ENCODE results near the gene ZMIZ2.
"Not testable (repeated sequence)": the region's sequence is repeated elsewhere in the genome, so short reads cannot be mapped to it uniquely, and the experiment has no call there.

Gene ZMIZ2, protein sequence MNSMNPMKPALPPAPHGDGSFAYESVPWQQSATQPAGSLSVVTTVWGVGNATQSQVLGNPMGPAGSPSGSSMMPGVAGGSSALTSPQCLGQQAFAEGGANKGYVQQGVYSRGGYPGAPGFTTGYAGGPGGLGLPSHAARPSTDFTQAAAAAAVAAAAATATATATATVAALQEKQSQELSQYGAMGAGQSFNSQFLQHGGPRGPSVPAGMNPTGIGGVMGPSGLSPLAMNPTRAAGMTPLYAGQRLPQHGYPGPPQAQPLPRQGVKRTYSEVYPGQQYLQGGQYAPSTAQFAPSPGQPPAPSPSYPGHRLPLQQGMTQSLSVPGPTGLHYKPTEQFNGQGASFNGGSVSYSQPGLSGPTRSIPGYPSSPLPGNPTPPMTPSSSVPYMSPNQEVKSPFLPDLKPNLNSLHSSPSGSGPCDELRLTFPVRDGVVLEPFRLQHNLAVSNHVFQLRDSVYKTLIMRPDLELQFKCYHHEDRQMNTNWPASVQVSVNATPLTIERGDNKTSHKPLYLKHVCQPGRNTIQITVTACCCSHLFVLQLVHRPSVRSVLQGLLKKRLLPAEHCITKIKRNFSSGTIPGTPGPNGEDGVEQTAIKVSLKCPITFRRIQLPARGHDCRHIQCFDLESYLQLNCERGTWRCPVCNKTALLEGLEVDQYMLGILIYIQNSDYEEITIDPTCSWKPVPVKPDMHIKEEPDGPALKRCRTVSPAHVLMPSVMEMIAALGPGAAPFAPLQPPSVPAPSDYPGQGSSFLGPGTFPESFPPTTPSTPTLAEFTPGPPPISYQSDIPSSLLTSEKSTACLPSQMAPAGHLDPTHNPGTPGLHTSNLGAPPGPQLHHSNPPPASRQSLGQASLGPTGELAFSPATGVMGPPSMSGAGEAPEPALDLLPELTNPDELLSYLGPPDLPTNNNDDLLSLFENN

GRCh38 chr7:44748045-44748947, at the start of gene ZMIZ2:
ZMIZ2 (plus strand) TSS chr7:44748847; CDS start chr7:44756250, 7,403 bp downstream.
- DNase-seq (ENCODE audit: low read depth): peak; percentile 86

DNA sequence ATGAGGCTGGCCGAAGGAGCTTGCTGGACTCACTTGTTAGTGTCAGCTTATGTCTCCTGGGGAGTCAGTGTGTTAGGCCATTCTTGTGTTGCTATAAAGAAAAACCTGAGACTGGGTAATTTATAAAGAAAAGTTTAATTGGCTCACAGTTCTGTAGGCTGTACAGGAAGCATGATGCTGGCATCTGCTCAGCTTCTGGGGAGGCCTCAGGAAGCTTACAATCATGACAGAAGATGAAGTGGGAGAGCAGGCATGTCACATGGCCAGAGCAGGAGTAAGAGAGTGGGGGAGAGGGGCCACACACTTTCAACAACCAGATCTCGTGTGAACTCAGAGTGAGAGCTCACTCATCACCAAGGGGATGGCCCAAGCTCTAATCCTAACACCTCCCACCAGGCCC, 49.0 kb upstream of the ZMIZ2 start:
- not testable (repeated sequence) for DNase-seq (ENCODE audit: low read depth)

- DNase-seq (ENCODE audit: low read depth): no peak
Observed at GRCh38 chr7:44700322-44700721, 48.3 kb upstream of the ZMIZ2 start.

- DNase-seq (ENCODE audit: low read depth): not testable (repeated sequence)
Observed at GRCh38 chr7:44703391-44703790, 45.3 kb upstream of the ZMIZ2 start.

DNA sequence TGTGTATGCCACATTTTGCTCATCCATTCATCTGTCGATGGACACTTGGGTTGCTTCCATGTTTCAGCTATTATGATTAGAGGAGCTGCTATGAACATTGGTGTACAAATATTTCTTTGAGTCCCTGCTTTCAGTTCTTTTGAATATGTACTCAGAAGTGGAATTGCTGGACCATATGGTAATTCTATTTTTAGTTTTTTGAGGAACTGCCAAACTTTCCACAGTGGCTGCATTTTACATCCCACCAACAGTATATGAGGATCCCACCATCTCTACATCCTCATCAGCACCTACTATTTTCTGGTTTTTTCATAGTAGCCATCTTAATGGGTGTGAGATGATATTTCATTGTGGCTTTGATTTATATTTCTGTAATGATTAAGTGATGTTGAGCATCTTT, 44.7 kb upstream of the ZMIZ2 start:
- DNase-seq (ENCODE audit: low read depth): no peak

GRCh38 chr7:44705434-44705833, 43.2 kb upstream of the ZMIZ2 start:
- DNase-seq (ENCODE audit: low read depth): no peak

GRCh38 chr7:44706788-44707557, 41.7 kb upstream of the ZMIZ2 start:
- no peak for DNase-seq (ENCODE audit: low read depth)

- DNase-seq (ENCODE audit: low read depth): no peak
Observed at GRCh38 chr7:44707558-44708230, 41.0 kb upstream of the ZMIZ2 start.

- DNase-seq (ENCODE audit: low read depth): no peak
Observed at GRCh38 chr7:44709011-44709915, 39.4 kb upstream of the ZMIZ2 start.

DNA sequence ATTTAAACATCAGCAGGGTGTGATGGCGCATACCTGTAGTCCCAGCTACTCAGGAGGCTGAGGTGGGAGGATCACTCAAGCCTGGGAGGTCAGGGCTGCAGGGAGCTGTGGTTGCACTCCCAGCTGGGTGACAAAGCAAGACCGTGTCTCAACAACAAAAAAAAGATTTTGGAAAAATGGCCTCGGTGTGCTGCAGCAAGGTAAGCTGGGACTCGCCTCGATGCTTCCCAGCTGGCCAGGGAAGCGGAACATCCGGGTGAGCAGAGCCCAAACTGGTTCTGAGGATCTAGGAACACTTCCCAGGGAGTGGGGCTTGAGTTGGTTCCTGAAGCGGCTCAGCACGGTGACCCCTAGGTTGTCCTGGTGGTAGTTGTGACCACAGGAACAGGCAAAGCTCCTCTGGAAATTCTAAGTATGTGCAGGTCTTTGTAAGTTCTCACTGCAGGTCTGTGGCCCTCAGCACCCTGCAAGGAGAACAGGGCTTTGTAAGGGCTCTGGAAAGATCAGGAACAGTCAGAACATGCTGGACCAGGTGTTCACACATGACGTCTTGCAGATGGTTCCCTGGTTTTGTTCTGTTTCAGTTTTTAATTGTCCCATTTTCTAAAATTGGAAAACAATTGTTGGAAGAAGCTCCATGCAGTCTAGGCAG, 38.6 kb upstream of the ZMIZ2 start:
- no peak for DNase-seq (ENCODE audit: low read depth)

GRCh38 chr7:44711528-44711927, 37.1 kb upstream of the ZMIZ2 start:
- DNase-seq (ENCODE audit: low read depth): no peak

GRCh38 chr7:44712012-44712411, 36.6 kb upstream of the ZMIZ2 start:
- no peak for DNase-seq (ENCODE audit: low read depth)

- no peak for DNase-seq (ENCODE audit: low read depth)
Observed at GRCh38 chr7:44713141-44713540, 35.5 kb upstream of the ZMIZ2 start.

DNA sequence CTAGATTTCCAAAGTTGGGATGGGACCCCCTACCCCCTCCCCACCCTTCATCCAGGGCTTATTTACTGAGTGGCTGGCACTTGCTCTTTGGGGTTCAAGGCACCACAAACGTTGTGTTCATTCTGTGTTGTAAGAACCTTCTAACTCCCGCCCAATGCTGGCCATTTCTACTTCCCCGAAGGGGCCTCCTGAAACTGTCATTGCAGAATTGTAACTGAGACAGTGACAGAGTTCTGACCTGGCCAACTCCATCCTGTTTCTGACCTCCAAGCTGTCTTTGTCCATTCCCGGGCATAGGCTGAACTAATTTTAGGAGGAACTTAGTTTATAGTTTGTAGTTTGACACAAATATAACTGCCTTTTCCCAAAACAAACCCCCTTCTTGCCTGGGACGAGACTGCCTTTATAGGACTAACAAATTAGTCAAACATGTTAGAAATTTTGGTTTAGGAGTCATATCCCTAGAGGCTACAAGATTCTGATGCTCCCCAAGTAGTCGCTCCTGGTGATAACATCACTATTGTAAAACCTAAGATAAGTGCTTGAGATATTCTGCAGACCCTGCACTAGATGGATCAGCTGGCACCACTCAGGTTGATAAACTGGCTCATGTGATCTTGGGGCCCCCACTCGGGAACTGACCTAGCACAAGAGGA, 34.8 kb upstream of the ZMIZ2 start:
- DNase-seq (ENCODE audit: low read depth): no peak

DNA sequence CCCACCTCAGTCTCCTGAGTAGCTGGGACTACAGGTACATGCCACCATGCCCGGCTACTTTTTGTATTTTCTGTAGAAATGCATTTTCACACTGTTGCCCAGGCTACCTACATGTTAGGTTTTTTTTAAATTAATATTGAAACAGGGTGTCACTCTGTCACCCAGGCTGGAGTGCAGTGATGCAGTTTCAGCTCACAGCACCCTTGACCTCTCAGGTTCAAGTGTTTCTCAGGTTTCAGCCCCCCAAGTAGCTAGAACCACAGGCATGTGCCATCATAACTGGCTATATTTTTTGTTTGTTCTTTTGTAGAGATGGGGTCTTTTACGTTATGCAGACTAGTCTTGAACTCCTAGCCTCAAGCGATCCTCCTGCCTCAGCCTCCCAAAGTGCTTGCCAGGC, 32.4 kb upstream of the ZMIZ2 start:
- no peak for DNase-seq (ENCODE audit: low read depth)

DNA sequence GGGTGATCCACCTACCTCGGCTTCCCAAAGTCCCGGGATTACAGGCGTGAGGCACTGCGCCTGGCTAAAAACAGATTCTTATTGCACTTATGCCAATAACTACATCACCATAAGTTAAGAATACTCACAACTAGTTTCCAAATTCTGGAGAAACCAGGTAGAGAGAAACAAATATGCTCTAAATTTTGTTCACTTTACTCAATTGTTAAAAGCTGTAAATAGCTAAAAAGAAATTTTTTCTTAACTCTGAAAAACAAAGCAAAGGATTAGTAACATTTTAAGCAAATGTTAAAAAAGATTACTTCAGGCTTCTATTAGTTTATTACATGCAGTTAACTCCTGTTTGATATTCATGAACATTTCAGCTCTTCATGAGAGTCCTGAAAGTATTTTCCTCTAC, 28.3 kb upstream of the ZMIZ2 start:
- DNase-seq (ENCODE audit: low read depth): no peak

GRCh38 chr7:44724276-44724675, 24.4 kb upstream of the ZMIZ2 start:
- DNase-seq (ENCODE audit: low read depth): no peak

- not testable (repeated sequence) for DNase-seq (ENCODE audit: low read depth)
Observed at GRCh38 chr7:44726250-44726649, 22.4 kb upstream of the ZMIZ2 start.

Measured in fibroblast of gingiva (primary cell).